ENCODE measurements around the gene M1AP.

The M1AP gene

GRCh38 chr2:74648009-74648443 lies at the start of gene M1AP:
Gene M1AP (minus strand): TSS chr2:74648330. CDS start chr2:74640275, 8,055 bp downstream.
- peak within 1 kb of the TSS; percentile 18 for H3K4me3 ChIP-seq (ENCODE audit: low read depth, low read length)
- no peak for TF ChIP-seq CTCF (IDR thresholded peaks at IDR 0.05; ENCODE audit: low read depth, low read length, missing control alignments)
- no peak for DNase-seq (ENCODE audit: low read depth)
- in situ Hi-C loops (cut with HindIII; ENCODE audit: low sequenced_read_pairs) = no loop called here

DNA sequence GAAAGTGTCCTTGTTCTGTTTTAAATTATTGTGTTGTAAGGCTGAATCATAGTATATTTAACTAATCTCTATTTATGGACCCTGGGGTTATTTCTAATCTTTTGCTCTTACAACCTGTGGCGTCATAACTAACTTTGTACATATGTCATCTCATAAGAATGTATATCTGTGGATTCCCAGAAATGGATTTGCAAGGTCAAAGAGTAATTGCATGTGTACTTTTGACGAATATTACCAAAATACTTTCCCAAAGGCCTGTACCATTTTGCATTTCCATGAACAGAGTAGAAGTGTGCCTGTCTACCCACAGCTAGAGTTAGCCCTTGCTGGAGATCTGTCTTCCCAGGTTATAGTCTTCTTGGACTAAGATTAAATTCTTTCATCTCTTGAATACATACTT lies 48.7 kb upstream of the M1AP start:
- no peak for DNase-seq (ENCODE audit: low read depth)
- in situ Hi-C loops (cut with HindIII; ENCODE audit: low sequenced_read_pairs) = no loop called here
- no peak for TF ChIP-seq CTCF (IDR thresholded peaks at IDR 0.05; ENCODE audit: low read depth, low read length, missing control alignments)
- H3K4me3 ChIP-seq (ENCODE audit: low read depth, low read length) = no peak overlapping the region

DNA sequence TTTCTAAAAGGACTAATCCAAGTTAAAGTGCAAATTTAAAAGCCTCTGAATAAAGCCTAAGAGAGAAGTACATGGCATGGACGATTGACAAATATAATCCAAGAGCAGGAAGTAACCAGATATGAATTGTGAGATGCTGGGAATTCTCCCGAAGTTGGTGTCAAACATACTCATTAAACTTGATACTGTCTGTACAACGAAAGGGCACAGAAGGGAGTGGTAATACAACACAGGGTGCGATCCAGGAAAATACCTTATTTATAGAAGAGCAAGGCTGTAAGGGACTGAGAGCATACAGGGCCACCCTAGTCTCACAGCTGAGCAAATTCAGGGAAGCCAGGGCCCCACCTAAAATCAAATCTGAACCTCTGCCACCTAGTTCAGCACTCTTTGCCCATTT lies 47.5 kb upstream of the M1AP start:
- no peak overlapping the region for H3K4me3 ChIP-seq (ENCODE audit: low read depth, low read length)
- no peak for DNase-seq (ENCODE audit: low read depth)
- in situ Hi-C loops (cut with HindIII; ENCODE audit: low sequenced_read_pairs) = no loop called here
- no peak for TF ChIP-seq CTCF (IDR thresholded peaks at IDR 0.05; ENCODE audit: low read depth, low read length, missing control alignments)

GRCh38 chr2:74694281-74694680 lies 46.2 kb upstream of the M1AP start:
- in situ Hi-C loops (cut with HindIII; ENCODE audit: low sequenced_read_pairs) = loop anchor here (5.0 kb wide), 2 partner anchors 52 to 163 kb away; no protein-coding TSS in a partner anchor
- TF ChIP-seq CTCF (IDR thresholded peaks at IDR 0.05; ENCODE audit: low read depth, low read length, missing control alignments) = no peak
- no peak overlapping the region for H3K4me3 ChIP-seq (ENCODE audit: low read depth, low read length)
- DNase-seq (ENCODE audit: low read depth) = no peak

DNA sequence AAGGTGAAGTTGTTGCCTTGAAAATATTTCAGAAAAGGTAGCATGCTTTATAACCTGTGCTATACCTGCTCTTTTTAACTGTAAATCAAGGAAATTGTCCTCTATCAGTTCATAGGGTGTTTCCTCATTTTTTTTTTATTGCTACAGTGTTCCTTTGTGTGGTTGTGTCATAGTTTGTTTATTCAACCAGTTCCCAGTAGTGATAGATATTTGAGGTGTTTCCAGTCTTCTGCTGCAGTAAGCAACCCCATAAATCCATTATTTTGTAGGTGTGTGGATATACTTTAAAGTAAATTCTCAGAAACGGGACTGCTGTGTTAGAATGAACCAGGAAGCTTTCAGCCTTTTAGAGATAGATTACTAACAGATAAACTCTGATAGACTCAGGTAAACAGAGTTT lies 45.5 kb upstream of the M1AP start:
- H3K4me3 ChIP-seq (ENCODE audit: low read depth, low read length) = no peak overlapping the region
- no peak for DNase-seq (ENCODE audit: low read depth)
- TF ChIP-seq CTCF (IDR thresholded peaks at IDR 0.05; ENCODE audit: low read depth, low read length, missing control alignments) = no peak
- in situ Hi-C loops (cut with HindIII; ENCODE audit: low sequenced_read_pairs) = loop anchor here (5.0 kb wide), 2 partner anchors 51 to 164 kb away; no protein-coding TSS in a partner anchor

DNA sequence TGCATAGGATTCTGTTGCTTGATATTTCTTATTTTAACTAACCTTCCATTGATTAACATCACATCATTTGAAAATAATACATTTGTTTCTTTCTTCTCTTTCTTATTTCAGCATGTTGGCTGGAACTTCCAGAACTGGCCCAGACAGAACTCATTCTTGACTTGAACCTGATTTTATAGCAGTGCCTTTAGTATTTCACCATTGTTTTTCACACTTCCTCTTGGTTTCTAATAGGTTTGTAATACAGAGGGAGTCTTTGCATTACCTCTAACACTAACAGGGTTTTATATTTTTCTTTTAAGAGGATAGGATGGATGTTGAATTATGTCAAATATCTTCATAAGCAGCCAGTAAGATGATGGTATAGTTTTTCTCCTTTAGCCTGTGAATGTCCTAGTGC lies 45.1 kb upstream of the M1AP start:
- TF ChIP-seq CTCF (IDR thresholded peaks at IDR 0.05; ENCODE audit: low read depth, low read length, missing control alignments) = no peak
- in situ Hi-C loops (cut with HindIII; ENCODE audit: low sequenced_read_pairs) = loop anchor here (5.0 kb wide), 2 partner anchors 51 to 164 kb away; no protein-coding TSS in a partner anchor

More for the DNA sequence above, 45.1 kb upstream of the M1AP start:
- no peak for DNase-seq (ENCODE audit: low read depth)
- H3K4me3 ChIP-seq (ENCODE audit: low read depth, low read length) = no peak overlapping the region

Measured in astrocyte of the cerebellum (primary cell).